GM12874 (cell line): ENCODE results near the gene DDX10.

ENCODE experiments used
- CTCF ChIP-seq: IDR thresholded peaks from 2 replicates; pipeline ENCODE4 v1.5.1; 2011; ENCODE audit warnings: low read depth, mild to moderate bottlenecking, control low read depth, low read length, moderate library complexity; ENCODE audit not compliant: insufficient read depth

DDX10 gene

GRCh38 chr11:108628326-108628725 is 36.5 kb upstream of the DDX10 start:
- no peak for TF ChIP-seq CTCF

GRCh38 chr11:108628812-108629211 is 36.1 kb upstream of the DDX10 start:
- TF ChIP-seq CTCF, result no peak

- no peak for TF ChIP-seq CTCF
These were observed 35.6 kb upstream of the DDX10 start for GRCh38 chr11:108629274-108629673.

- TF ChIP-seq CTCF, result no peak
These were observed 32.7 kb upstream of the DDX10 start for GRCh38 chr11:108632041-108632704.

GRCh38 chr11:108635106-108635505 is 29.8 kb upstream of the DDX10 start:
- no peak for TF ChIP-seq CTCF

GRCh38 chr11:108636222-108636621 is 28.6 kb upstream of the DDX10 start:
- TF ChIP-seq CTCF, result no peak

- no peak for TF ChIP-seq CTCF
These were observed 25.7 kb upstream of the DDX10 start for GRCh38 chr11:108639146-108639545.

GRCh38 chr11:108643974-108644373 is 20.9 kb upstream of the DDX10 start:
- TF ChIP-seq CTCF, result no peak
